Activated gamma-delta T cell treated with anti-CD3 and anti-CD28 coated beads, Interleukin-2, amount 50 U/mL, for 16 hours (primary cell): ENCODE measurements around the gene NXF2.
"Not testable (repeated sequence)": the region's sequence is repeated elsewhere in the genome, so short reads cannot be mapped to it uniquely, and the experiment has no call there.

Experiments used
- DNase-seq: peaks from one replicate; pipeline ENCODE4 v3.0.0-alpha.2; 2020; ENCODE audit warnings: low read depth

Gene NXF2, protein sequence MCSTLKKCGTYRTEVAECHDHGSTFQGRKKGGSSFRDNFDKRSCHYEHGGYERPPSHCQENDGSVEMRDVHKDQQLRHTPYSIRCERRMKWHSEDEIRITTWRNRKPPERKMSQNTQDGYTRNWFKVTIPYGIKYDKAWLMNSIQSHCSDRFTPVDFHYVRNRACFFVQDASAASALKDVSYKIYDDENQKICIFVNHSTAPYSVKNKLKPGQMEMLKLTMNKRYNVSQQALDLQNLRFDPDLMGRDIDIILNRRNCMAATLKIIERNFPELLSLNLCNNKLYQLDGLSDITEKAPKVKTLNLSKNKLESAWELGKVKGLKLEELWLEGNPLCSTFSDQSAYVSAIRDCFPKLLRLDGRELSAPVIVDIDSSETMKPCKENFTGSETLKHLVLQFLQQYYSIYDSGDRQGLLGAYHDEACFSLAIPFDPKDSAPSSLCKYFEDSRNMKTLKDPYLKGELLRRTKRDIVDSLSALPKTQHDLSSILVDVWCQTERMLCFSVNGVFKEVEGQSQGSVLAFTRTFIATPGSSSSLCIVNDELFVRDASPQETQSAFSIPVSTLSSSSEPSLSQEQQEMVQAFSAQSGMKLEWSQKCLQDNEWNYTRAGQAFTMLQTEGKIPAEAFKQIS

DNA sequence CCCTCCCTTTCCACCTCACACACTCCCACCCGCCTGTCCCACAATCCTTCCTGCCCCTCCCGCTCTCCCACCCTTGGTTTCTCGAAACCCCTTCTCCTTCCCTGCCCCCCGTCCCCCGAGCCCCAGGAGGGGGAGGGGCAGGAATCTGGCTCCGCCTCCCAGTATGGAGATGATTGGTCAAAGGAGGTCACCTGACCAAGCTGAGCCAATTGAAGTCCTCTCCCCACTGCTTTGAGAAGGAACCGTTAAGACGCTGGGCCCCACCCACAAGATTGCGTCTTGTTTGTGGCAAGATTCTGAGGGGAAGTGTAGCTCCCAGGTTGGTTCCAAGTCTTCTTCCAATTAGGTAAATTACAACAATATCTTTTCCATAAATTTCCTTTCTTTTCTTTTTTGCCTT, at the start of gene NXF2:
Gene NXF2, plus strand, starts transcription at position 275 of the 400 bp plus-strand sequence. CDS start 59,912 bp downstream, outside the sequence.
- not testable (repeated sequence) for DNase-seq

DNA sequence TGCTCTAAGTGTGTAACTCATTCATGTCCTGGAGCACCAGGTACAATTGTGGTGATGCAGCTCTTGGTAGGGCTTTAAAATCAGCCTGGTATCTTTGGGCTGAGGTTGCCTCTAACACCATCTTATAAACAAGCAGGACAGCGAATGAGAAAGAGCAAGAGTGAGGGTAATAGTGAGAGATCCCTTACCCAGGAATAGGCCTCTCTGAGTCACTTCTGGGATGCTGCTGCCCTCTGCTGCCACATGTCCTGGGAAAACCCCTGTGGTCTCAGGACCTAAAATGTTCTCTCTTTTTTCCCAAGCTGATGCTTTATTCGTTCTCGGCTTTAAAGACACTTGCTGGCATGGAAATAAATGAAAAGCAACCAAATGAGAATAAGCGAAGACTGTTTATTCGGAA, 39.0 kb upstream of the NXF2 start:
- DNase-seq: not testable (repeated sequence)

DNA sequence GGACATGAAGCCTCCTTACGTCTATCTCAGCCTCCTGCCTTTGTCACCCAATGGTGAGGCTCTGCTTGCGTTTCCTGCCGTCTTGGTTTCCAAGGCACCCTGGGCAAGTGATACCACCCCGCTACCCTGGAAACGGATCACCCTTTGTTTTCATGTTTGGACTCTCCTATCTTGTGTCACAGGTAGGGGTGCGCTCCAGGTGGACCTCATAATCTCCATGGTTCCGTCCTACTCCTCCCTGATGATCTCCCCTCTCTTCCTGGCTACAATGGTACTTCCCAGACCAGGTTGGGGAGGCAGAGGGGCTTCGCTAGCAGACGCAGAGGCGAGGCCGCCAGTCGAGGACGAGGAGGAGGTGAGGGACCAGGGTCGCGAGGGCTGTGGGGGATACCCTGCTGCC, 32.0 kb upstream of the NXF2 start, which contains the start of gene TCP11X1:
Gene TCP11X1, plus strand, starts transcription at position 316 of the 400 bp plus-strand sequence.
- not testable (repeated sequence) for DNase-seq

DNA sequence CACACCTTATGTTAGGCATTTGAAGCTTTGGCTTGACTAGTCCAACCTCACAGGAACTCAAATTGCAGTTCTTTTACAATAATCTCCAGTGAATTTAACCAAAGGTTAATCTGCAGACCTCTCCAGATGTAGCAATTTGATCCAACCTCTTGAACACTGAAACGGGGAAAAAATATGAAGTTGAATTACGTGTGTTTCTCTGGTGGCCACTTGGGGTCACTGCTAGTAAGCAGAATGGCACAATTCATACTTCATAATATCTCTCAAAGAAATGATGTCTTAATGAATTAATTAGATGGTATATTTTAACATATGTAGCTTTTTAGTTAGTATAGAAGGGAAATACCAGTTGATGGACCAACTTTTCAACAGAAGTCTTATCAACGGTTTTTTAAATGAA, 30.5 kb upstream of the NXF2 start:
- not testable (repeated sequence) for DNase-seq

DNA sequence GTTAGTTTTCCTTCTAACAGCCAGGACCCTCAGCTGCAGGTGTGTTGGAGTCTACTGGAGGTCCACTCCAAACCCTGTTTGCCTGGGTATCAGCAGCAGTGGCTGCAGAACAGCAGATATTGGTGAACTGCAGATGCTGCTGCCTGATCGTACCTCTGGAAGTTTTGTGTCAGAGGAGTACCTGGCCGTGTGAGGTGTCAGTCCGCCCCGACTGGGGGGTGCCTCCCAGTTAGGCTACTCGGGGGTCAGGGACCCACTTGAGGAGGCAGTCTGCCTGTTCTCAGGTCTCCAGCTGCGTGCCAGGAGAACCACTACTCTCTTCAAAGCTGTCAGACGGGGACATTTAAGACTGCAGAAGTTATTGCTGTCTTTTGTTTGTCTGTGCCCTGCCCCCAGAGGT, 11.3 kb upstream of the NXF2 start:
- DNase-seq: not testable (repeated sequence)

DNA sequence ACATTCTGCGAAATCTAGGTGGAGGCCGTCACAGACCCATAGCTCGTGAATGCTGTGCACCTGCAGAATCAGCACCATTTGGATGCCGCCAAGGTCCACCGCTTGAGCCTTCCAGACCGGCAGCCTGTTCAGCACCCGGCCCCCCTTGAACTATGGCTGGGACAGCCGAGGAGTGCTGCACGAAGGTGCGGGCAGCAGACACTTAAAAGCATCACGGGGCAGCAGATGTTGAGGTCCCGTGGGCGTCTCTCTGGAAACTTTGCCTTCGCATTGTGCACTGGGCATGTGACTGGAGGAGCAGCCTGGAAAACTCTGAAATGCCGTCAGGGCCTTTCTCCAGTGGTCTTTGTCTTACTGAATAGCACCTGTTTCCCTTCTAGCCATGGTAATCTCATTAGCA, 6.7 kb upstream of the NXF2 start:
- not testable (repeated sequence) for DNase-seq

DNA sequence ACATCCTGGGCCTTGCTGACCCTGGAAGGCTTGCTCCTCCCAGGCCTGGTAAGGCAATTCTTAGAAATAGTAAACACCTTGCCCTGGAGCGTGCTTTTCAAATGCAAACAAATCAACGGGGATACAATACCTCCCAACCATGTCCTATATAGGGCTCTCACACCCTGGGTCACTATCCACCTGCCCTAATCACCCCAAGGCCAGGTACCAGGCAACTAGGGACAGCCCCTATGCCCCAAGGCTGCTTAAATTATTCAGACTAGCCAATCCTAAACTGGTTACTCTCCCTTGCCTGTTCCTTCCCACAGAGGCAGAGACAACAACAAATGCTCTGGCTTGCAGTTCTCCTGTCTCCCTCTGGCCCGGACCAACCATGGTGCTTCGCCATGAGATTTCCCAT, 25.3 kb downstream of the NXF2 start:
- not testable (repeated sequence) for DNase-seq

DNA sequence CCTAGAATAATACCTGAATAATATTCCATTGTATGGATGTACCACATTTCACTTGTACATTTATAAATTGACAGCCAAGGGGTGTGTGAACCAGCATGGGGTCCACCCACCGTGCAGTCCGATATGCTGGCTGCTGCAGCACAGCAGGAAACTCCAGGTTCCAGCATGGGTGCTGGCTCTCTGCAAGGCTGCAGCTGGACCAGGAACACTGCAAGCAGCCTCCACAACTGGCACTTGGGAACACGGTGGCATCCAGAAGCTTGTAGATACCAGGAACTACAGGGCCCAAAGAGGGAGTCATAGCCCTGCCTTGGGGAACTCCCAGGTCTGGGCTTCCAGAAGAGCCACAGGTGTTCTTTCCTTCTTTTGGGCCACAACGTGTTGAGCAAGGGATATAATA, 91.2 kb downstream of the NXF2 start:
- no peak for DNase-seq

DNA sequence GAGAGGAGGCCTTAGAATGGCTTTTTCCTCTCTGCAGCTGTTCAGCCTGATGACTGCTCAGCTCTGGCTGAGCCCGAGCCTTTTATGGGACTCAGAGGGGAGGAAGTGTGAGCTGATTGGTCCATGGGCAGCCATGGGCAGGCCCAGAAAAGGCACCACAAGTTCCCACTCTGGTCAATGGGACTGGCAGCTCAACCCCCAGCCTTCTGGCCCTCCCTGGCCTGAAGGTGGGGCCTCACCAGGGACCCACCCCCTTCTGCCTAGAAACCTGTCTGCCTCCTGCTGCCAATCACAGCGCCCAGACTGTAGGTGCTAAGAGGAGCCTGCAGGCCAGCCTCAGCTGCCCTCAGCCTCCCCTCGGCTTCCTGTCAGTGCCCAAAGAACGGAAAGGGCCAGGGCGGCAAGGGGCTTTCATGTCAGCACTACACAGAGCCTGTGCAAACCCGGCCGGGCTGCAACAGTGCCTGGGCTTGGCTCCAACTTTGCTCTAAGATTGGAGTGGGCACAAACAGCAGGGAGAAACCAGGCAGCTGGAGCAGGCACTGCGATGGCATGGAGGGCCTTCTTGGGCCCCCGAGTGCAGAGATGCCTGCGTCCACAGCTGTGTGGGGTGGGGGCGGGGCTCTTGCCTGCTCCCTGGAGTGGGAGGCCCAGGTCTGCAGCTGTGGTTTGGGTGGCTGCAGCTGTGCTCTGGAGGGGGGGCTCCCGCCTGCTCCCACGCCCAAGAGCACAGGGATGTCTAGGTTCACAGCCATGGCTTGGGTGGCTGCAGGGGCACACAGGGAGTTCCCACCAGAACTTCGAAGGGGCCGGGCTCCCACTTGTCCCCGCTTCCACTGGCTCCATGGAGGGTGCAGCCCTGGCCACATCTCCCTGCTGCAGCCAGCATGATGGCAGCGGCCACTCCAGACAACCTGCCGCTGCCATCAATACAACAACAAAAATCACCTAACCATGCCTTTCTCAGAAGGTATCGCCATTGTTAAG, 92.6 kb downstream of the NXF2 start:
- DNase-seq: no peak

DNA sequence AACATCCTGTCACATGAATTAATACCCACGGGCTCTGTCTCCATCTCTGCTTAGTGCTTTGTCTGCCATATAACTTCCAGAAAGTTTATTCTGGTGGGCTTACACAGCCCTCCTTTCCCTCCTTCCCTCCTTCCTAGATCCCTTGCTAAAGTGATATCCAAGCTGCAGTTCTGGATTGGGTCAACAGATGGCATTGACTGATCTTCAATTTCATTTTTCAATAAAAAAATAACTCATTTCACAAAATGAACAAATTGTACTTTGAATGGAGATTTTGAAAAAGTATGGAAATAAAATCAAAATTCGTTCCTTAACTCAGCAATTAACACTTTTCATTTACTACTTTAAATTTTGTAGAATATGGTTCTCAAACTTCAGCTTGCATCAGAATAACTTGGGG, 94.9 kb downstream of the NXF2 start:
- no peak for DNase-seq

DNA sequence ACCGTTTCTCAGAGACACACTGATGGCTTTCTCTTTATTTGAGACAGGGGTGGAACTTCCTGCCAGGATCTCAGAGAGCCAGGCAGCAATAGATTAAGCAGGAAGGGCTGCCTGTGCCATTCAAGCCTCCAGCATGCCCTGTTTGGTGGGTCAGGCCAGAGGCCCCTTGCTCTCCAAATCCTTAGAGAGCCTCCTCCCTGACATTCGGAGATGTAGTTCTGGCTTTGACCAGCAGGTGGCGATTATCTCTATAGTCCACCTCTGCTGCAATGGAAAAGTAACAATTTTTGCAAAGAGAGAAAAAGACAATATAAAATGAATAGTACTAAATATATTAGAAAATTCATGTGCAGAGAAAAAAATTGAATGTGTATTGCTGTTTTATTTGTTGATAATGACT, 98.9 kb downstream of the NXF2 start:
- DNase-seq: peak; percentile 63
